Measurements from ENCODE around the gene HSF4. TPM values are rescaled to one million over a fixed set of nuclear protein-coding genes. Genes with fewer than 3 reads are reported as not detected.

The HSF4 gene
- total RNA-seq, 1 donor from 2014 or later, result 0.63 TPM

- no peak for TF ChIP-seq CTCF (conservative IDR thresholded peaks at IDR 0.05; ENCODE audit: low read depth, low read length)
- H3K4me3 ChIP-seq (ENCODE audit: low read depth, low read length), result peak overlapping the region; percentile 7
- DNase-seq (ENCODE audit: low read depth), result no peak
Observed at GRCh38 chr16:67185651-67186134, 21.1 kb downstream of the HSF4 start.

GRCh38 chr16:67186550-67186950 is 22.0 kb downstream of the HSF4 start:
- no peak overlapping the region for H3K4me3 ChIP-seq (ENCODE audit: low read depth, low read length)
- DNase-seq (ENCODE audit: low read depth), result no peak
- no peak for TF ChIP-seq CTCF (conservative IDR thresholded peaks at IDR 0.05; ENCODE audit: low read depth, low read length)

- no peak for DNase-seq (ENCODE audit: low read depth)
- TF ChIP-seq CTCF (conservative IDR thresholded peaks at IDR 0.05; ENCODE audit: low read depth, low read length), result no peak
- H3K4me3 ChIP-seq (ENCODE audit: low read depth, low read length), result no peak overlapping the region
Observed at GRCh38 chr16:67187175-67187890, 22.8 kb downstream of the HSF4 start.

GRCh38 chr16:67188323-67188722 is 23.8 kb downstream of the HSF4 start:
- no peak for DNase-seq (ENCODE audit: low read depth)
- H3K4me3 ChIP-seq (ENCODE audit: low read depth, low read length), result no peak overlapping the region
- no peak for TF ChIP-seq CTCF (conservative IDR thresholded peaks at IDR 0.05; ENCODE audit: low read depth, low read length)

- H3K4me3 ChIP-seq (ENCODE audit: low read depth, low read length), result no peak overlapping the region
- TF ChIP-seq CTCF (conservative IDR thresholded peaks at IDR 0.05; ENCODE audit: low read depth, low read length), result no peak
- DNase-seq (ENCODE audit: low read depth), result no peak
Observed at GRCh38 chr16:67188798-67189197, 24.3 kb downstream of the HSF4 start.

- DNase-seq (ENCODE audit: low read depth), result no peak
- no peak within 1 kb of the TSS for H3K4me3 ChIP-seq (ENCODE audit: low read depth, low read length)
- no peak for TF ChIP-seq CTCF (conservative IDR thresholded peaks at IDR 0.05; ENCODE audit: low read depth, low read length)
Observed at GRCh38 chr16:67190041-67190440, 25.5 kb downstream of the HSF4 start, which contains the start of gene EXOC3L1. Gene EXOC3L1, minus strand, starts transcription at chr16:67190136. Its CDS starts 460 bp downstream, at chr16:67189676.
